ENCODE data around the gene DDT.
A peak's percentile ranks its signal among the peaks of the same experiment; 100 is the strongest.
"Not testable (repeated sequence)": the region's sequence is repeated elsewhere in the genome, so short reads cannot be mapped to it uniquely, and the experiment has no call there.

DDT gene

DNA sequence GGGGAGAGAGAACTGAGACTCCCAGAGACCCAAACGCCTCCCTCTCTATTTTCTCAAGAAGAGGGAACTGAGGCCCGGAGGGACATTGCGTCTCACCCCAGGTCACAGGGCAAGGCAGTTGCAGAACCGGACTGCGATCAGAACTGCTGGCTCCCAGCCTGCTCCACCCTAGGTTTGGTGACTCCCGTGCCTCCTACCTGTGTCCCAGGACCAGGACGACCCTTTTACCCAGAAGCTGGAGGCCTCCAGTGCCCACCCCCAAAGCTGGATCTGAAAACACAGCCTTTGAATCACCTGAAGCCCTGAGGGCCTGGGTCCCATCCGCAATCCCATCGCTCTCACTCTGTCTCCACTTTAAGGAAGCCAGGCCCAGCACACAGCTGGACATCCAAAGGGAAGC, 29.6 kb upstream of the DDT start:
- H3K4me3 ChIP-seq (ENCODE audit: low read depth, low read length): no peak overlapping the region
- TF ChIP-seq CTCF (conservative IDR thresholded peaks at IDR 0.05; ENCODE audit: low read depth, low read length): no peak
- DNase-seq (ENCODE audit: low read depth): no peak

DNA sequence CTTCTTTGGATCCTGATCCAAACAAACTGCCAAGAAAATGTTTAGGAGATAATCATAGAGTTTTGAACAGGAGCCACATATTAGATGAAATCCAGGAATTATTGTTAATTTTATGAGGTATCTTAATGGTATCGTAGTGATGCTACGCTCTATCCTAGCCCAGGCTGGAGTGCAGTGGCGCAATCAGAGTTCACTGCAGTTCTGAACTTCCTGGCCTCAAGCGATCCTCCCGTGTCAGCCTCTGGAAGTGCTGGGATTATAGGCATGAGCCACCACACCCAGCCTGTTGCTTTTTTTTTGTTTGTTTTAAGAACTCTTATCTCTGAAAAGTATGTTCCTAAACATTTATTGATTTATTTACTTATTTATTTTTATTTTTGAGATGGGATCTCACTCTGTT, 28.6 kb upstream of the DDT start:
- no peak overlapping the region for H3K4me3 ChIP-seq (ENCODE audit: low read depth, low read length)
- no peak for TF ChIP-seq CTCF (conservative IDR thresholded peaks at IDR 0.05; ENCODE audit: low read depth, low read length)
- no peak for DNase-seq (ENCODE audit: low read depth)

DNA sequence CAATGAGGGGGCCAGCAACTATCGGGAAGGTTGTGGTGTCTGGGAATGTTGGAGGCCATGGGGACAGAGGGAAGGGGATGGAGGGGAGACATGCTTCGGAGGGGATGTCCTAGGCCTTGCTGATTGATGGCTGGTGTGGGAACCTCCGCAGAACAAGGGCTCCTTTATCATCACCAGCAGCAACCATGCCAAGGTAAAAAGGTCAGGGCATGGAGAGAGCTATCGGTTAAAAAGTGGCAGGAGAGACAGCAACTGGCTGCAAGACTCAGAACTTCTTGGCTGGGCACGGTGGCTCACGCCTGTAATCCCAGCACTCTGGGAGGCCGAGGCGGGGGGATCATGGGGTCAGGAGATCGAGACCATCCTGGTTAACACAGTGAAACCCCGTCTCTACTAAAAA, 28.0 kb upstream of the DDT start:
- no peak for TF ChIP-seq CTCF (conservative IDR thresholded peaks at IDR 0.05; ENCODE audit: low read depth, low read length)
- H3K4me3 ChIP-seq (ENCODE audit: low read depth, low read length): no peak overlapping the region
- no peak for DNase-seq (ENCODE audit: low read depth)

DNA sequence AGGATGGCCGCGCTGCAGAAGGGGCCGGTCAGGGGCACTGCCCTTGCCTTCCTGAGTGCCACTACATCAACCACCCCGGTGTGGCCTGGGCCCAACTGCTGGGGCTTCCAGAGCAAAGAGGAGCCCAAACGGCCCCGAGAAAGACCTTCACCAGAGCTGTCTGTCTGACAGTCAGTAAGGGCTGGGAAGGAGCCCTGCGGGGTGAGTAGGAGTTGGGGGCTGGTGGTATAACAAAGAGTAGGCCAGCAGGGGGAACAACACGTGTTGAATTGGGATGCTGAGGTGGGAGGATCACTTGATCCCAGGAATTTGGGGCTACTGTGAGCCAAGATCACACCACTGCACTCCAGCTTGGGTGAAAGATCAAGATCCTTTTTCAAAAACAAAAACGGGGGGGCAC, 27.1 kb upstream of the DDT start:
- no peak for TF ChIP-seq CTCF (conservative IDR thresholded peaks at IDR 0.05; ENCODE audit: low read depth, low read length)
- DNase-seq (ENCODE audit: low read depth): no peak
- no peak overlapping the region for H3K4me3 ChIP-seq (ENCODE audit: low read depth, low read length)

DNA sequence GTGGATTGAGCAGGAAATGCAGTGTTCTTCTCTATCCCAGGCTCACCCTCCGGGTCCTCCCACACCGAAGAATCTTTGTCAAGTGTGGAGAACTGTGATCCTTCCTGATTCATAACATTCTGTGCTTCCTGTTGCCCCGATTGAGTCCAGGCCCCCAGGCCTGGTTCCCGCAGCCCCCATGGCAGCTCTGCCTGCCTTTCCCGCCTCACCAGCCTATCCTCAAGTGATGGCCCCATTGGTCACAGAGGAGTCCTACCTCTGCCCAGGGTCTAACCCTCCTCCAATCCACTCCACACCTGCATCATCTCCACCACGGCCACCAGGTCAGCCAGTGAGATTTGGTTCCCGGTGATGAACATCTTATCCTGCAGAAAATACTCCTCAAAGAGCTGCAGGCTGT, 25.5 kb upstream of the DDT start:
- not testable (repeated sequence) for H3K4me3 ChIP-seq (ENCODE audit: low read depth, low read length); DNase-seq (ENCODE audit: low read depth)

- H3K4me3 ChIP-seq (ENCODE audit: low read depth, low read length): no peak overlapping the region
- no peak for TF ChIP-seq CTCF (conservative IDR thresholded peaks at IDR 0.05; ENCODE audit: low read depth, low read length)
- DNase-seq (ENCODE audit: low read depth): no peak
Measured at GRCh38 chr22:23997092-23997491, 22.9 kb upstream of the DDT start.

DNA sequence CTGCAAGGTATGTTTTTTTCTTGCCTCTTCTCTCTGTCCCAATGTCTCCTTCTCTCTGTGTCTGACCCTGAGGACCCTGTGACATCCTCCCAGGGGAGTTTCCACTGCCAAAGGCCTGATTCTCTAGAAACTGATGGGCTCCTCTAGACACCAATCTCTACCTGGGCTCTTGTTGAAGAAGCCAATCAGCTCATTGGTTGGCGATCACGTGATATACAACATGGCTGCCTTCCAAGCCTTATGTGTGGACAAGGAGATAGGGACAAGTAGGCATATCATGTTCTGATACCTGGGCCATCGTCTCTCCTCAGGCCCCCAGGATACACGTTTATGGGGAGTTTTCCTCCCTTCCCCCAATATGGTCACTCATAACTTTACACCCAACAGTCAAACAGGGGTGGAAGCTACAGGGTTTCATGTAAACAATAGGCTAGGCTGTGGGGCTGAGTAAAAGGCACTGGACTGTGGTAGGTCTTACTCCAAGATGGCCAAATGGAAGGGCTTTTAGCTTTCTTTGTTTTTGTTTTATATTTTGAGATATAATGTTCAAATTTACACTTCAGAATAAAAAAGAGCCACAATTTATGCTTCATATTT, 19.4 kb upstream of the DDT start:
- H3K4me3 ChIP-seq (ENCODE audit: low read depth, low read length); DNase-seq (ENCODE audit: low read depth): not testable (repeated sequence)

- not testable (repeated sequence) for H3K4me3 ChIP-seq (ENCODE audit: low read depth, low read length)
Measured at GRCh38 chr22:23993080-23993479, 18.8 kb upstream of the DDT start.

DNA sequence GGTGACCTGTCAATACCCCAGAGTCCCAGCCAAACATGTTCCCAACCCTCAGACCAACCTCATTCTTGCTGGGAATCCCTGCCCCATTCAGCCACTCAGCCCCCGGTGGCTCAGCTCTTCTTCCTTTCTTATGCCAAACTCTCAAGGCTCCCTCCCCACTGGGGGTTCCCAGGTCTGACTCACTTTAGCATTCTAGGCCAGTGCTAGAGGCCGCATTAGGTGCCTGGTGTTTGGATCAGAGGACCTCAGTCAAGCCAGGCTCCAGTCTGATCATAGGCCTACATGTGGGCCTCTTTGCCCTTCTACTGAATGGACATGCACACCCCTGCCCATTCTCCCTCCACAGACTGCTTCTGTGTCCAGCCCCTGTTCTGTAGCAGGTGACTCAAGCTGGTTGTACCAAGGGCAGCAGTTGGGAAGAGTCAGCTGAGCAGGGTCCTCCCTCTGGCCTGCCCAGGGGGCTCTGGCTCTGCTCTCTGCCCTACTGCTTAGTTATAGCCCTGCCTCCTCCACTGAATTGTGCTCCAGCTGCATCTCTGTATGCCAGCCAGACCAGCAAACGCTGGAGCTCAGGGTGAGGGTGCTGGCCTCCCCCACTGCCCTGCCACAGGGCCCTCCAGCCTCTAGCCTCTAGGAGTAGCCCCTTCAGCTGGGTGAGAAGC, 15.5 kb upstream of the DDT start:
- DNase-seq (ENCODE audit: low read depth): peak; percentile 52
- H3K4me3 ChIP-seq (ENCODE audit: low read depth, low read length): not testable (repeated sequence)

More at GRCh38 chr22:23993080-23993479, 18.8 kb upstream of the DDT start:
- DNase-seq (ENCODE audit: low read depth): not testable (repeated sequence)

DNA sequence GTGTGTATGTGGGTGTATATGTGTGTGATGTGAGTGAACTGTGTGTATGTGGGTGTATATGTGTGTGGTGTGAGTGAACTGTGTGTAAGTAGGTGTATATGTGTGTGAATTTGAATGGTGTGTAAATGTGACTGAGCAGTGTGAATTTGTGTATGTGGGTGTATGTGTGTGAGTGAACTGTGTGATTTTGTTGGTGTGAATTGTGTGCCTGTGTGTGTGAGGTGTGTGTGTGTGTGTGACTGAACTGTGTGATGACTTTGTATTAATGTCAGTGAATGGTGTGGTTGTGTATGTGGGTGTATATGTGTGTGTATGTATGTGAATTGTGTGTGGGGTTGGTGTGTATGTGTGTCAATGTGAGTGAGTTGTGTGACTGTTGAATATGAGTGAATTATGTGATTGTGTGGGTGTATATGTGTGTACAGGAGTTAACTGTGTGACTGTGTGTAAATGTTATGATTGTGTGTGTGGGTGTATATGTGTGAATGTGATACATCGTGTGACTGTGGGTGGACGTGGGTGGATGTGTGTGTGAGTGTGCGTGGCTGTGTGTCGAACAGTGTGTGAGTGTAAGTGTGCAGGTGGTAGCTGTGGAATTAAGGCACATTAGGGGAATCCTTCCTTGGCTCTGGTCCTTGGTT, 12.4 kb upstream of the DDT start:
- not testable (repeated sequence) for DNase-seq (ENCODE audit: low read depth); H3K4me3 ChIP-seq (ENCODE audit: low read depth, low read length)

GRCh38 chr22:23986089-23986488, 11.8 kb upstream of the DDT start:
- H3K4me3 ChIP-seq (ENCODE audit: low read depth, low read length); DNase-seq (ENCODE audit: low read depth): not testable (repeated sequence)
